ENCODE results near the gene POC1A. TPM values are rescaled to one million over a fixed set of nuclear protein-coding genes. Genes with fewer than 3 reads are reported as not detected.

Gene POC1A
- total and polyA plus RNA-seq, 2 experiments from 2014 or later: 19.1 to 26.7 TPM

- TF ChIP-seq ZNF462 (CRISPR knock-in tag; IDR thresholded peaks at IDR 0.05): no peak
- TF ChIP-seq JUNB (IDR thresholded peaks at IDR 0.05; ENCODE audit: unreplicated experiment): no peak
- no peak for TF ChIP-seq EZH2phosphoT487 (IDR thresholded peaks at IDR 0.05; ENCODE audit: unreplicated experiment)
- no peak for TF ChIP-seq NANOG (IDR thresholded peaks at IDR 0.05; ENCODE audit: borderline replicate concordance)
- TF ChIP-seq ZNF331 (CRISPR knock-in tag; IDR thresholded peaks at IDR 0.05; ENCODE audit: low read depth): no peak
These were observed 29.7 kb upstream of the POC1A start (continued) for GRCh38 chr3:52183786-52184445.

DNA sequence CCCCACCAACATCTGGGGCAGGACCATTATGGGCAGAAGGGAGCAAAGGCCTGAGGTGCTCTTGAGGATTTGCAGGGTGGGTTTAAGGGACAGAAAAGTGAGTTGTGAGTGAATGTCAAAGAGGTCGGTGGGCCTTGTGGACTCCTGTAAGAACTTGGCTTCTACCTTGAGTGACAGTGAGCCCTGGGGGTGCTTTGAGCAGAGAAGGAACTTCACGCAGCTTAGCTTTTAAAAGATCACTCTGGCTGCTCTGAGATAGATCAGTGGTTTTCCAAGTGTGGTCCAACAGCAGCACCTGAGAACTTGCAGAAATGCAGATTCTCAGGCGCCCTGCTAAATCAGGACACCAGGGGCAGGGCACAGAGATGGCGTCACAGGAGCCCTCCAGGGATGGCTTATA, 28.5 kb upstream of the POC1A start:
- H3K27me3 Mint-ChIP-seq (ENCODE audit: insufficient read depth, low read depth, poor library complexity): peaks cover 9% of the 10 kb centered on the region
- TF ChIP-seq ZNF462 (CRISPR knock-in tag; IDR thresholded peaks at IDR 0.05) (no peak), JUNB (IDR thresholded peaks at IDR 0.05; ENCODE audit: unreplicated experiment) (no peak), POLR2AphosphoS5 (IDR thresholded peaks at IDR 0.05; ENCODE audit: low read depth) (no peak), NANOG (IDR thresholded peaks at IDR 0.05; ENCODE audit: borderline replicate concordance) (no peak), ZNF331 (CRISPR knock-in tag; IDR thresholded peaks at IDR 0.05; ENCODE audit: low read depth) (no peak)

More for the DNA sequence above, 28.5 kb upstream of the POC1A start:
- ATAC-seq: no peak
- H3K27me3 ChIP-seq (ENCODE audit: insufficient read depth): no peaks in the 10 kb centered on the region
- H3K4me3 Mint-ChIP-seq: no peak overlapping the region
- H3K4me1 ChIP-seq (ENCODE audit: insufficient read depth): no peaks in the 10 kb centered on the region
- no peaks in the 10 kb centered on the region for H3F3A ChIP-seq (replicated peaks; ENCODE audit: low read depth)
- no peak overlapping the region for H2AFZ ChIP-seq
- no peaks in the 10 kb centered on the region for H3K36me3 ChIP-seq (ENCODE audit: insufficient read depth)
- H3K27ac Mint-ChIP-seq: no peak overlapping the region
- H3K27ac ChIP-seq (ENCODE audit: low read depth): no peak overlapping the region
- no peak for DNase-seq (ENCODE audit: low spot score)
- H3K4me3 ChIP-seq: no peak overlapping the region
- H3K36me3 Mint-ChIP-seq (ENCODE audit: low read depth): no peaks in the 10 kb centered on the region
- peaks cover 9% of the 10 kb centered on the region; the same call in 2 of the 3 replicates for H3K4me1 Mint-ChIP-seq
- H3K79me2 ChIP-seq (replicated peaks; ENCODE audit: insufficient read depth): no peaks in the 10 kb centered on the region
- no peak overlapping the region for H3K4me2 ChIP-seq
- H3K9me3 Mint-ChIP-seq: no peaks in the 10 kb centered on the region
- no peaks in the 10 kb centered on the region for H3K9me2 ChIP-seq (ENCODE audit: insufficient read depth)
- H4K20me1 ChIP-seq (replicated peaks; ENCODE audit: insufficient read depth): no peaks in the 10 kb centered on the region

All from GM23338 (cell line).